K562 (cell line): ENCODE results near the gene ABCG1. TPM values are rescaled to one million over a fixed set of nuclear protein-coding genes. Genes with fewer than 3 reads are reported as not detected.

ENCODE experiments used
- ATAC-seq: fragments of 200-7000 bp; cut with Tn5 transposase; 3 replicates; pipeline ENCODE4 v1.9.1; 2020; ENCODE audit warnings: moderate library complexity
- BruUV-seq: library from RNA; stranded (reverse); fragments of 400-500 nt; replicated peaks from 2 replicates; lab custom pipeline; 2021; lab: Mats Ljungman, UMichigan
- CTCF ChIA-PET: fragments of 300-600 bp; formaldehyde crosslinking; extraction: SDS; loops from one replicate; lab custom pipeline; 2021; ENCODE audit warnings: low intra/inter-chr PET ratio; lab: Yijun Ruan, JAX
- POLR2A ChIA-PET: fragments of 300-600, 350-650 bp; sonication (Branson Sonifier 250); formaldehyde crosslinking; extraction: SDS; loops from one replicate; lab custom pipeline; 2021; ENCODE audit warnings: antibody characterized with exemption, inconsistent platforms; lab: Yijun Ruan, JAX
- DNase-seq, 4 experiments: peaks; one replicate each; pipeline versions ENCODE4 v3.0.0 to v3.0.0-alpha.2; 2011 to 2018; ENCODE audit warnings: low spot score in 3 of 4, mixed read lengths in 3 of 4; ENCODE audit errors: extremely low read depth in 1 of 4
- FAIRE-seq: peaks from 2 replicates; lab custom pipeline; 2011; peaks lifted over from hg19 to GRCh38; lab: Jason Lieb, UNC
- H2AFZ ChIP-seq: 2 replicates; pipeline ENCODE4 v1.6.0; 2011; ENCODE audit warnings: low read depth, low read length, control low read depth, inconsistent platforms
- H3K27ac ChIP-seq: fragments of 200-600 bp; 3 replicates; pipeline ENCODE4 v1.8.0; 2011; ENCODE audit warnings: low read depth, mild to moderate bottlenecking, control low read depth, inconsistent platforms, low read length, moderate library complexity, mixed read lengths; ENCODE audit errors: extremely low read depth
- H3K27me3 ChIP-seq, 2 experiments: fragments of 300-600 bp in 1 of 2; 2 replicates in 1 of 2; 3 replicates in 1 of 2; pipeline versions ENCODE4 v1.6.0 to v1.8.0; 2011; ENCODE audit warnings: inconsistent platforms in 2 of 2, low read length in 2 of 2, mild to moderate bottlenecking in 1 of 2, mixed read lengths in 1 of 2, moderate library complexity in 1 of 2; ENCODE audit not compliant: control insufficient read depth in 2 of 2, insufficient read depth in 2 of 2
- H3K36me3 ChIP-seq: fragments of 300-600 bp; 3 replicates; pipeline ENCODE4 v1.8.0; 2011; ENCODE audit warnings: mild to moderate bottlenecking, low read length, inconsistent platforms; ENCODE audit not compliant: control insufficient read depth, insufficient read depth
- H3K4me1 ChIP-seq, 2 experiments: fragments of 200-600 bp in 1 of 2; replicated peaks in 1 of 2; 2 replicates in 1 of 2; 3 replicates in 1 of 2; pipeline versions ENCODE4 v1.5.1 to v1.8.0; 2011; ENCODE audit warnings: inconsistent platforms in 2 of 2, low read length in 2 of 2, mild to moderate bottlenecking in 1 of 2, mixed read lengths in 1 of 2, moderate library complexity in 1 of 2; ENCODE audit not compliant: control insufficient read depth in 2 of 2, insufficient read depth in 2 of 2
- H3K4me2 ChIP-seq: 2 replicates; pipeline ENCODE4 v1.6.1; 2011; ENCODE audit warnings: low read length, control low read depth, inconsistent platforms, mixed read lengths; ENCODE audit not compliant: insufficient read depth
- H3K4me3 ChIP-seq: fragments of 200-600 bp; sonication (generic), shearing (Covaris generic); 2 replicates; pipeline ENCODE4 v1.5.1; 2016; ENCODE audit warnings: control low read depth, inconsistent platforms
- H3K79me2 ChIP-seq: fragments of 200-600 bp; 3 replicates; pipeline ENCODE4 v1.8.0; 2011; ENCODE audit warnings: low read length, inconsistent platforms; ENCODE audit not compliant: control insufficient read depth, insufficient read depth
- H3K9ac ChIP-seq, 2 experiments: 2 replicates each; pipeline versions ENCODE4 v1.6.0 to v1.6.1; 2011; ENCODE audit warnings: low read depth in 2 of 2, low read length in 2 of 2, control low read depth in 1 of 2, inconsistent platforms in 1 of 2, mild to moderate bottlenecking in 1 of 2, mixed read lengths in 1 of 2; ENCODE audit not compliant: insufficient read depth in 1 of 2
- H3K9me1 ChIP-seq: one replicate; pipeline ENCODE4 v1.6.0; 2011; ENCODE audit warnings: inconsistent platforms, mild to moderate bottlenecking, low read length, moderate library complexity; ENCODE audit not compliant: control insufficient read depth, insufficient read depth
- H3K9me3 ChIP-seq: replicated peaks from 2 replicates; pipeline ENCODE4 v1.5.1; 2011; ENCODE audit warnings: low read depth, low read length, inconsistent platforms; ENCODE audit not compliant: control insufficient read depth, insufficient read depth
- H4K20me1 ChIP-seq: replicated peaks from 2 replicates; pipeline ENCODE4 v1.6.1; 2011; ENCODE audit warnings: low read length, inconsistent platforms, mixed read lengths; ENCODE audit not compliant: control insufficient read depth, insufficient read depth
- CBFA2T2 ChIP-seq: fragments of 450-650 bp; conservative IDR thresholded peaks from 2 replicates; pipeline ENCODE4 v1.6.1; 2017; ENCODE audit warnings: mild to moderate bottlenecking
- CBX5 ChIP-seq: IDR thresholded peaks from 2 replicates; pipeline ENCODE4 v1.6.1; 2014; ENCODE audit warnings: low read depth, borderline replicate concordance
- CHD4 ChIP-seq: fragments of 200-600 bp; sonication (generic); IDR thresholded peaks from 3 replicates; pipeline ENCODE4 v1.6.1; 2012; ENCODE audit warnings: low read depth, mild to moderate bottlenecking, mixed read lengths, low read length, inconsistent platforms; ENCODE audit not compliant: insufficient read depth, insufficient replicate concordance, poor library complexity, severe bottlenecking
- ELF1 ChIP-seq: fragments of 200-800 bp; sonication (Bioruptor generic); IDR thresholded peaks from 2 replicates; pipeline ENCODE4 v1.6.1; 2016; ENCODE audit warnings: missing genetic modification characterization, missing compliant biosample characterization
- ESRRA ChIP-seq: fragments of 450-650 bp; IDR thresholded peaks from 2 replicates; pipeline ENCODE4 v1.6.1; 2014; ENCODE audit warnings: low read depth, mild to moderate bottlenecking, moderate library complexity, borderline replicate concordance
- ETS2 ChIP-seq: IDR thresholded peaks from 2 replicates; pipeline ENCODE4 v1.6.1; 2016; ENCODE audit warnings: borderline replicate concordance, missing genetic modification characterization, mild to moderate bottlenecking, moderate library complexity, missing compliant biosample characterization; ENCODE audit not compliant: poor library complexity, severe bottlenecking
- HNRNPL ChIP-seq: fragments of 200-400 bp; formaldehyde crosslinking; IDR thresholded peaks from 2 replicates; pipeline ENCODE4 v1.6.1; 2017; ENCODE audit warnings: low read depth, mild to moderate bottlenecking, low read length
- MBD2 ChIP-seq: sonication (generic); IDR thresholded peaks from 2 replicates; pipeline ENCODE4 v1.6.1; 2016; ENCODE audit warnings: low read depth, borderline replicate concordance
- MCM2 ChIP-seq: fragments of 450-650 bp; IDR thresholded peaks from 2 replicates; pipeline ENCODE4 v1.6.1; 2017; ENCODE audit warnings: low read depth, mild to moderate bottlenecking
- PHTF2 ChIP-seq: fragments of 250-450 bp; sonication (Bioruptor Pico); IDR thresholded peaks from 2 replicates; pipeline ENCODE4 v1.5.0; 2021; ENCODE audit warnings: mild to moderate bottlenecking
- POLR2H ChIP-seq: IDR thresholded peaks from 2 replicates; pipeline ENCODE4 v1.6.1; 2016; ENCODE audit warnings: missing genetic modification characterization, low read depth, mild to moderate bottlenecking, control low read depth, missing compliant biosample characterization, moderate library complexity
- SLC30A9 ChIP-seq: fragments of 250-450 bp; sonication (Bioruptor Pico); IDR thresholded peaks from 2 replicates; pipeline ENCODE4 v1.8.0; 2022; ENCODE audit warnings: mild to moderate bottlenecking, moderate library complexity
- SMARCA4 ChIP-seq: fragments of 450-650 bp; IDR thresholded peaks from 2 replicates; pipeline ENCODE4 v1.6.1; 2016
- ZNF124 ChIP-seq: sonication (generic); formaldehyde crosslinking; IDR thresholded peaks from 2 replicates; pipeline ENCODE4 v1.8.1; 2022; ENCODE audit warnings: missing genetic modification reagents
- ZNF3 ChIP-seq: fragments of 250-450 bp; sonication (Bioruptor Pico); IDR thresholded peaks from 2 replicates; pipeline ENCODE4 v1.5.0; 2021; ENCODE audit warnings: mild to moderate bottlenecking, moderate library complexity
- ZNF354B ChIP-seq: fragments of 250-450 bp; sonication (Bioruptor Pico); IDR thresholded peaks from 2 replicates; pipeline ENCODE4 v1.4.0; 2020
- WGBS: fragments of 100-300 bp; shearing (Covaris generic); methylation state at CpG from one replicate; pipeline ENCODE4 v1.1.6; 2016; ENCODE audit warnings: low coverage, mixed read lengths; ENCODE audit not compliant: insufficient coverage; ENCODE audit errors: missing lambda C conversion rate; 5-methylcytosine and 5-hydroxymethylcytosine counted together
- in situ Hi-C: fragments of 300-500 bp; cut with MboI; formaldehyde crosslinking; loops from 4 replicates; pipeline ENCODE4 v1.15.0; 2018; ENCODE audit warnings: inconsistent platforms, mixed read lengths
- intact Hi-C: fragments of 100-400 bp; cut with micrococcal nuclease; formaldehyde crosslinking; loops from 2 replicates; pipeline ENCODE4 v1.14.2; 2022
- polyA plus RNA-seq, 8 experiments: library from polyadenylated mRNA; depleted of rRNA in 4 of 8; stranded (reverse) in 5 of 8; unstranded in 3 of 8; fragments of >200 nt; fragmentation: Nextera tagmentation in 2 of 8; fragmentation: Illumina TruSeq in 1 of 8; extraction: Ambion mirVana in 2 of 8; extraction: Trizol in 1 of 8; gene quantifications; 2 replicates each; pipeline versions ENCODE4 v1.2.1 to v1.2.3, GENCODE V29; 2011 to 2014; ENCODE audit warnings: inconsistent platforms in 1 of 8, missing spikeins in 1 of 8
- total RNA-seq, 7 experiments: library from RNA; depleted of rRNA in 6 of 7; stranded (reverse); fragments of >200 nt in 6 of 7; fragmentation: Illumina TruSeq in 2 of 7; extraction: Trizol in 2 of 7; gene quantifications; 2 replicates each; pipeline versions ENCODE4 v1.2.1 to v1.2.3, GENCODE V29; 2011 to 2021; ENCODE audit warnings: low replicate concordance in 1 of 7
- TF ChIP-seq, protein P1 (sequence below), 3 experiments: fragments of 200-800 bp in 1 of 3; sonication (Bioruptor generic) in 1 of 3; sonication (generic) in 1 of 3; formaldehyde crosslinking in 1 of 3; IDR thresholded peaks; 2 replicates each; pipeline versions ENCODE4 v1.6.1 to v1.8.0; 2016 to 2022; ENCODE audit warnings: mild to moderate bottlenecking in 2 of 3, missing compliant biosample characterization in 2 of 3, missing genetic modification characterization in 2 of 3, missing genetic modification reagents in 1 of 3
- TF ChIP-seq, protein P2 (sequence below): fragments of 450-650 bp; IDR thresholded peaks from 2 replicates; pipeline ENCODE4 v1.6.1; 2016
- TF ChIP-seq, protein P3 (sequence below): fragments of 250-450 bp; sonication (Bioruptor Pico); IDR thresholded peaks from 2 replicates; pipeline ENCODE4 v1.9.0; 2021; ENCODE audit warnings: mild to moderate bottlenecking
- TF ChIP-seq, protein P4 (sequence below): fragments of 250-450 bp; sonication (Bioruptor Pico); IDR thresholded peaks from 2 replicates; pipeline ENCODE4 v1.5.0; 2020; ENCODE audit warnings: mild to moderate bottlenecking

ABCG1 gene
- total and polyA plus RNA-seq, 9 of the 15 experiments (the other 6 are each of a cell fraction or from before 2014, with no cell fraction given), result 0.04 to 0.09 TPM; not detected in 7

DNA sequence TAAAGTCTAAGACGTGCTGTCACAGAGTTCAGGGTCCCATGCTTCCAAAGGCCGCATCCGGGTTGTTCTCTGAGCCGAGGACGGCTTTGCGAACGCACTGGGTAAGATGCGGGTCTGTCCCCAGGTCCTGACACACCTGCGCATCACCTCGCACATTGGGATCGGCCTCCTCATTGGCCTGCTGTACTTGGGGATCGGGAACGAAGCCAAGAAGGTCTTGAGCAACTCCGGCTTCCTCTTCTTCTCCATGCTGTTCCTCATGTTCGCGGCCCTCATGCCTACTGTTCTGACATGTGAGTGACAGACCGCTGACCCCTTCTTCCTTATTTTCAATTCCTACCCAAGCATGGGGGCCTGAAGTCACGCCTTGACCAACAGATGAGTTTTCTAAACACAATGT lies 71.0 kb downstream of the ABCG1 start (continued):
- TF ChIP-seq, protein P1, sequence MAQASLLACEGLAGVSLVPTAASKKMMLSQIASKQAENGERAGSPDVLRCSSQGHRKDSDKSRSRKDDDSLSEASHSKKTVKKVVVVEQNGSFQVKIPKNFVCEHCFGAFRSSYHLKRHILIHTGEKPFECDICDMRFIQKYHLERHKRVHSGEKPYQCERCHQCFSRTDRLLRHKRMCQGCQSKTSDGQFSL (CRISPR knock-in tag; IDR thresholded peaks at IDR 0.05), result no peak
- TF ChIP-seq, protein P1 (tag; IDR thresholded peaks at IDR 0.05), result no peak
- TF ChIP-seq CBFA2T2, result no peak
- TF ChIP-seq POLR2H (tag), result no peak
- TF ChIP-seq, protein P2, sequence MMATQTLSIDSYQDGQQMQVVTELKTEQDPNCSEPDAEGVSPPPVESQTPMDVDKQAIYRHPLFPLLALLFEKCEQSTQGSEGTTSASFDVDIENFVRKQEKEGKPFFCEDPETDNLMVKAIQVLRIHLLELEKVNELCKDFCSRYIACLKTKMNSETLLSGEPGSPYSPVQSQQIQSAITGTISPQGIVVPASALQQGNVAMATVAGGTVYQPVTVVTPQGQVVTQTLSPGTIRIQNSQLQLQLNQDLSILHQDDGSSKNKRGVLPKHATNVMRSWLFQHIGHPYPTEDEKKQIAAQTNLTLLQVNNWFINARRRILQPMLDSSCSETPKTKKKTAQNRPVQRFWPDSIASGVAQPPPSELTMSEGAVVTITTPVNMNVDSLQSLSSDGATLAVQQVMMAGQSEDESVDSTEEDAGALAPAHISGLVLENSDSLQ, result 0 out of 2 replicates have a peak, but pooled peaks have one; percentile 13
- TF ChIP-seq CBX5, result no peak
- TF ChIP-seq ETS2 (tag), result no peak

DNA sequence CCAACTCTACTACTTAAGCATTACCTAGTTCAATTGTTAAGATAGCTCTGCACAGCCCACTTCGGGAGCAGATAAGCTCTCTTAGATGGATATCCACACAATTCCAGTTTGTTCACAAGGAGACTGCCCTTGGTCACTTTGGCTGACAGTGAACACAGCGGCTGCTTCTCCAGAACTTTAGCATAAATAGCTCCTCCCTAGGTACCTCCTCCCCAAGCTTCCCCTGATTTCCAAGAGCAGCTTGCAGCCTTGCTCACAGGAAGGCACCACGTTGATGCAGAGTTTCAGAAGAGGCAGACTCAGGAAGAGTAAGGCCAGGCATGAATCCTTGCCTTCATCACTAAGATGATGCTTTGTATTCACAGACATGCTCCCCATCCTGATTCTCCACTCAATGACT lies 71.6 kb downstream of the ABCG1 start:
- H3K4me2 ChIP-seq, result no peak overlapping the region
- H4K20me1 ChIP-seq, result peaks cover 17% of the 10 kb centered on the region
- CTCF ChIA-PET, result no interaction called here
- DNase-seq (no peak), ATAC-seq (no peak), FAIRE-seq (no peak)
- in situ Hi-C loops (no loop called here), intact Hi-C loops (no loop called here)
- 0% methylated on average over 3 of the region's 3 CpGs for WGBS
- BruUV-seq, result no TSS peak
- H3K27ac ChIP-seq, result no peak overlapping the region
- peaks cover 46 to 86% of the 10 kb centered on the region in 2 experiments for H3K27me3 ChIP-seq
- no peak overlapping the region for H2AFZ ChIP-seq
- H3K9me1 ChIP-seq, result no peaks in the 10 kb centered on the region
- H3K9ac ChIP-seq, result no peak overlapping the region
- H3K4me3 ChIP-seq, result no peak overlapping the region
- H3K9me3 ChIP-seq, result no peaks in the 10 kb centered on the region
- H3K4me1 ChIP-seq, result peaks cover 0 to 16% of the 10 kb centered on the region in 2 experiments; a peak in 2 of 5 replicates
- POLR2A ChIA-PET, result interaction anchor here (1.0 kb wide), 1 partner anchor 19 kb away, joined by 3 read pairs; no protein-coding TSS in a partner anchor
- no peaks in the 10 kb centered on the region for H3K36me3 ChIP-seq
- no peaks in the 10 kb centered on the region for H3K79me2 ChIP-seq
- no peak for TF ChIP-seq SMARCA4
- no peak for TF ChIP-seq ZNF124 (CRISPR knock-in tag)
- TF ChIP-seq, protein P3, sequence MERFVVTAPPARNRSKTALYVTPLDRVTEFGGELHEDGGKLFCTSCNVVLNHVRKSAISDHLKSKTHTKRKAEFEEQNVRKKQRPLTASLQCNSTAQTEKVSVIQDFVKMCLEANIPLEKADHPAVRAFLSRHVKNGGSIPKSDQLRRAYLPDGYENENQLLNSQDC (CRISPR knock-in tag), result no peak
- TF ChIP-seq, protein P4, sequence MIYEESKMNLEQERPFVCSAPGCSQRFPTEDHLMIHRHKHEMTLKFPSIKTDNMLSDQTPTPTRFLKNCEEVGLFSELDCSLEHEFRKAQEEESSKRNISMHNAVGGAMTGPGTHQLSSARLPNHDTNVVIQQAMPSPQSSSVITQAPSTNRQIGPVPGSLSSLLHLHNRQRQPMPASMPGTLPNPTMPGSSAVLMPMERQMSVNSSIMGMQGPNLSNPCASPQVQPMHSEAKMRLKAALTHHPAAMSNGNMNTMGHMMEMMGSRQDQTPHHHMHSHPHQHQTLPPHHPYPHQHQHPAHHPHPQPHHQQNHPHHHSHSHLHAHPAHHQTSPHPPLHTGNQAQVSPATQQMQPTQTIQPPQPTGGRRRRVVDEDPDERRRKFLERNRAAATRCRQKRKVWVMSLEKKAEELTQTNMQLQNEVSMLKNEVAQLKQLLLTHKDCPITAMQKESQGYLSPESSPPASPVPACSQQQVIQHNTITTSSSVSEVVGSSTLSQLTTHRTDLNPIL (CRISPR knock-in tag), result no peak
- no peak for TF ChIP-seq ELF1 (tag)
- no peak for TF ChIP-seq MBD2
- TF ChIP-seq ZNF3 (CRISPR knock-in tag), result no peak
- no peak for TF ChIP-seq PHTF2 (CRISPR knock-in tag)
- no peak for TF ChIP-seq MCM2
- TF ChIP-seq HNRNPL, result no peak
- TF ChIP-seq ZNF354B (CRISPR knock-in tag), result no peak
- no peak for TF ChIP-seq ESRRA
- no peak for TF ChIP-seq SLC30A9 (CRISPR knock-in tag)
- no peak for TF ChIP-seq CHD4
